ENCODE data around the gene CHCHD4. TPM values are rescaled to one million over a fixed set of nuclear protein-coding genes. Genes with fewer than 3 reads are reported as not detected.

CHCHD4 gene
- polyA plus RNA-seq, 3 donors: 6.5 to 13.8 (median 13.6) TPM

DNA sequence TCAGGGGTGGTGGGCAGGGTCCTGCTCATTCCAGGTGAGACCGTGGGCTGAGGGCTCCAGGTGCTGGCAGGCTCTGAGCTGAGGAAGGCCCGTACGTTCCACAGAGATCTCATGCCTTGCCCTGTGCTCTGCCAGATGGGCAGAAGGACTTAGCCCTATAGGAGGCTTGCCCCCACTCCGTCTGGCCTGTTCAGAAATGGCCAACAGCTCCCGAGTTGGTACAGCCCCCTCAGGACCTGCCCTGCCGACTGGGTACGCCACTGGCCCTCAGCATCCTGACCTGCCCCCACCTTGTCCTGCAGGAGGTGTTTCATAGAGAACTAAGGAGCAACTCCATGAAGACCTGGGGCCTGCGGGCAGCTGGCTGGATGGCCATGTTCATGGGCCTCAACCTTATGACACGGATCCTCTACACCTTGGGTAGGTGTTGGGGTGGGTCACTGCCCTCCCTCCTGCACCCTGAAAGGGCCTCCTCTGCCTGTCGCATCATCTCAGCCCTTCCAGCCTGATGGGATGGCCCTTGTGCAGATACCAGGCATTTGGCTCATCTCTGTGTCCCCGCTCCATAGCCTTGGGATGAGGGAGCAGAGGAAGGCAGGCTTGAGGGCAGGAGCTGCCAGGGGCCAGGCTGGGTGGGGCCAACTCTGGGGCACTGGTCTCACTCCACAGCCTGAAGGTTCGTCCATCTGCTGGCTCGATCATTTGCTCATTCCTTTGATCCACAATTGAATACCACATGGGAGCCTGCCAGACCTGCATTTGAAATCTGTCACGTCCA is 14.4 kb upstream of the CHCHD4 start:
- H3K36me3 Mint-ChIP-seq: peaks cover 72 to 76% of the 10 kb centered on the region in 2 donors

DNA sequence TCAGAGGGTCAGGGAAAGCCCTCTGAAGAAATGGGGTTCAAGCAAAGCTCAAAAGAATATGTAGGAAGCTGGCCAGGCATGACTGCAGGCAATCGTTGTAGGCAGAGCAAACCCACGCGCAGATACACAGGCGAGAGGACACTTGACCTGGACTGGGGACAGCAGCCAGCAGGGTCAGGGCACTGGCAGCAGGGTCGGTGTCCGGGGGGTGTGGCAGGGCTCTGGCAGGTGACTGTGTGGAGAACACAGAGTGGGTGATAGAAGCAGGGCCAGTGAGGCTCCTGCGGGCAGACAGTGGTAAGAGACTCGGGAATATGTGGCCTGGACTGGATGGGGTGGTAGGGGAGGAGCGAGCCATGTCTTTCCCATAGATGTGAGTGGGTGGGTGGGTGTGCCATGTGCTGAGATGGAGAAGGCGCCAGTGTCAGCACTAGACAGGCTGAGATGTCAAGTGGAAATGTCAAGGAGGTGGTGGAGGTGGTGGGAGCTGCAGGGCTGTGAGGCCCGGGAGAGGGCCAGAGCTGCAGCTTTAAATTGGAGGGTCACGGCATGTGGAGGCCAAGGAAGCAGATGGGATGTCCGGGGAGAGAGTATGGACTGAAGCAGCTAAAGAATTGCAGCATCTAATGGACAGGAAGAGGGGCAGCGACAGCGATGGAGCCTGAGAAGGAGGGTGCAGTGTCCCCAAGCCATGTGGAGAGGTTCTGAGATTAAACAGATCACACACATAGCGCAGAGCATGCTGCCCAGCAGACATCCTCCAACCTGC is 13.6 kb upstream of the CHCHD4 start:
- Histone ChIP-seq H3K9ac (ENCODE audit: insufficient read depth, low read length, poor library complexity, severe bottlenecking) (no peak overlapping the region), H3K9me3 (replicated peaks in 1 of 2; ENCODE audit: control insufficient read depth in 1 of 2, insufficient read depth in 1 of 2, low read length in 2 of 2) (no peaks in the 10 kb centered on the region), H3K4me1 (ENCODE audit: control insufficient read depth in 1 of 2, insufficient read depth in 2 of 2, low read length in 2 of 2) (peaks cover 3 to 8% of the 10 kb centered on the region in 2 donors), H3K79me2 (ENCODE audit: insufficient read depth, low read length) (no peaks in the 10 kb centered on the region), H3K27me3 (ENCODE audit: control insufficient read depth in 2 of 2, insufficient read depth in 2 of 2, low read length in 2 of 2) (no peaks in the 10 kb centered on the region), H2AFZ (ENCODE audit: insufficient read depth, low read depth, low read length, poor library complexity, severe bottlenecking) (no peak overlapping the region), H4K20me1 (ENCODE audit: insufficient read depth, low read length) (no peaks in the 10 kb centered on the region), H3K4me3 (replicated peaks in 1 of 3; ENCODE audit: low read depth in 2 of 3, low read length in 3 of 3) (no peak overlapping the region), H3K4me2 (replicated peaks; ENCODE audit: extremely low read depth, low read length, poor library complexity, severe bottlenecking) (no peak overlapping the region), H3K36me3 (replicated peaks in 1 of 2; ENCODE audit: control insufficient read depth in 1 of 2, insufficient read depth in 2 of 2, low read length in 2 of 2) (peaks cover 79 to 93% of the 10 kb centered on the region in 2 donors), H3K27ac (ENCODE audit: low read depth in 1 of 2, low read length in 2 of 2) (peak overlapping the region in 1 of 2 donors; percentile 37)
- TF ChIP-seq, protein P1, sequence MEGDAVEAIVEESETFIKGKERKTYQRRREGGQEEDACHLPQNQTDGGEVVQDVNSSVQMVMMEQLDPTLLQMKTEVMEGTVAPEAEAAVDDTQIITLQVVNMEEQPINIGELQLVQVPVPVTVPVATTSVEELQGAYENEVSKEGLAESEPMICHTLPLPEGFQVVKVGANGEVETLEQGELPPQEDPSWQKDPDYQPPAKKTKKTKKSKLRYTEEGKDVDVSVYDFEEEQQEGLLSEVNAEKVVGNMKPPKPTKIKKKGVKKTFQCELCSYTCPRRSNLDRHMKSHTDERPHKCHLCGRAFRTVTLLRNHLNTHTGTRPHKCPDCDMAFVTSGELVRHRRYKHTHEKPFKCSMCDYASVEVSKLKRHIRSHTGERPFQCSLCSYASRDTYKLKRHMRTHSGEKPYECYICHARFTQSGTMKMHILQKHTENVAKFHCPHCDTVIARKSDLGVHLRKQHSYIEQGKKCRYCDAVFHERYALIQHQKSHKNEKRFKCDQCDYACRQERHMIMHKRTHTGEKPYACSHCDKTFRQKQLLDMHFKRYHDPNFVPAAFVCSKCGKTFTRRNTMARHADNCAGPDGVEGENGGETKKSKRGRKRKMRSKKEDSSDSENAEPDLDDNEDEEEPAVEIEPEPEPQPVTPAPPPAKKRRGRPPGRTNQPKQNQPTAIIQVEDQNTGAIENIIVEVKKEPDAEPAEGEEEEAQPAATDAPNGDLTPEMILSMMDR (IDR thresholded peaks at IDR 0.05): no peak
- intact Hi-C loops (cut with micrococcal nuclease): no loop called here
- H3K27ac Mint-ChIP-seq: peak overlapping the region in 4 of 7 donors; percentile 4 to 73 (median 20)
- peaks cover 0 to 3% (median 3%) of the 10 kb centered on the region in 3 donors for H3K27me3 Mint-ChIP-seq (ENCODE audit: low read depth in 3 of 3)
- no peak overlapping the region for H3K4me3 Mint-ChIP-seq
- no peaks in the 10 kb centered on the region for H3K9me3 Mint-ChIP-seq
- WGBS (ENCODE audit: insufficient coverage): 99% methylated on average over 14 of the region's 16 CpGs
- peaks cover 80 to 84% of the 10 kb centered on the region in 2 donors for H3K36me3 Mint-ChIP-seq
- peaks cover 10% of the 10 kb centered on the region for H3K4me1 Mint-ChIP-seq
- DNase-seq: no peak

More for the DNA sequence above, 14.4 kb upstream of the CHCHD4 start:
- Mint-ChIP-seq H3K27ac (peak overlapping the region in 4 of 7 donors; percentile 47 to 81 (median 72)), H3K9me3 (no peaks in the 10 kb centered on the region), H3K27me3 (ENCODE audit: low read depth in 3 of 3) (peaks cover 0 to 3% (median 3%) of the 10 kb centered on the region in 3 donors), H3K4me1 (peaks cover 16% of the 10 kb centered on the region), H3K4me3 (no peak overlapping the region)
- TF ChIP-seq, protein P1 (IDR thresholded peaks at IDR 0.05): no peak
- Histone ChIP-seq H3K4me2 (replicated peaks; ENCODE audit: extremely low read depth, low read length, poor library complexity, severe bottlenecking) (no peak overlapping the region), H4K20me1 (ENCODE audit: insufficient read depth, low read length) (no peaks in the 10 kb centered on the region), H3K79me2 (ENCODE audit: insufficient read depth, low read length) (no peaks in the 10 kb centered on the region), H3K27ac (ENCODE audit: low read depth in 1 of 2, low read length in 2 of 2) (peak overlapping the region in 1 of 2 donors; percentile 37), H3K27me3 (ENCODE audit: control insufficient read depth in 2 of 2, insufficient read depth in 2 of 2, low read length in 2 of 2) (no peaks in the 10 kb centered on the region), H2AFZ (ENCODE audit: insufficient read depth, low read depth, low read length, poor library complexity, severe bottlenecking) (no peak overlapping the region), H3K36me3 (replicated peaks in 1 of 2; ENCODE audit: control insufficient read depth in 1 of 2, insufficient read depth in 2 of 2, low read length in 2 of 2) (peaks cover 71 to 86% of the 10 kb centered on the region in 2 donors), H3K4me3 (replicated peaks in 1 of 3; ENCODE audit: low read depth in 2 of 3, low read length in 3 of 3) (no peak overlapping the region), H3K9ac (ENCODE audit: insufficient read depth, low read length, poor library complexity, severe bottlenecking) (no peak overlapping the region), H3K4me1 (ENCODE audit: control insufficient read depth in 1 of 2, insufficient read depth in 2 of 2, low read length in 2 of 2) (peaks cover 9 to 16% of the 10 kb centered on the region in 2 donors), H3K9me3 (replicated peaks in 1 of 2; ENCODE audit: control insufficient read depth in 1 of 2, insufficient read depth in 1 of 2, low read length in 2 of 2) (no peaks in the 10 kb centered on the region)
- intact Hi-C loops (cut with micrococcal nuclease): no loop called here
- 96% methylated on average over 12 of the region's 14 CpGs for WGBS (ENCODE audit: insufficient coverage)
- DNase-seq: no peak
